Measurements from ENCODE around the gene PCDH15. TPM values are rescaled to one million over a fixed set of nuclear protein-coding genes. Genes with fewer than 3 reads are reported as not detected.

PCDH15 gene
- total RNA-seq, 1 donor from 2014 or later: 0.64 TPM

DNA sequence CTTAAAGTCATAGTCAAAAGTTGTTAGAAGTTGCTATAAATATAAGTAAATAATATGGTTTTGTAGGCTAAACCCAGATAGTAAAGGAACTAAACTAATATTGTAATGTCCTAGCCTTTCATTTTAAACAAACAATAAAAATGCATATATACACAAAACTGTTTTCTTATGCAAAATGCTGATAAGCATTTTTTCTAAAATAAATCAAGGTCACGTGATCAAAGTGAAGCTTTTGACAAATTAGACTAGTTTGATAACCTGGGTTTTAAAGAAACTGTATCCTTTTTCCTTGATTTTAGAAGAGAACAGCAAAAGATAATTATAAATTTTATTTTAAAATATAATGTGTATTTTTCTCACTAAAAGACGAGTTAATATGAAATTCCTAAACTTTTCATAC is 313.3 kb downstream of the PCDH15 start:
- H3K4me3 Mint-ChIP-seq (ENCODE audit: unreplicated experiment): no peak overlapping the region
- no peak overlapping the region for H3K27ac Mint-ChIP-seq (ENCODE audit: unreplicated experiment)
- no peaks in the 10 kb centered on the region for H3K36me3 Mint-ChIP-seq (ENCODE audit: unreplicated experiment)
- TF ChIP-seq, protein P1, sequence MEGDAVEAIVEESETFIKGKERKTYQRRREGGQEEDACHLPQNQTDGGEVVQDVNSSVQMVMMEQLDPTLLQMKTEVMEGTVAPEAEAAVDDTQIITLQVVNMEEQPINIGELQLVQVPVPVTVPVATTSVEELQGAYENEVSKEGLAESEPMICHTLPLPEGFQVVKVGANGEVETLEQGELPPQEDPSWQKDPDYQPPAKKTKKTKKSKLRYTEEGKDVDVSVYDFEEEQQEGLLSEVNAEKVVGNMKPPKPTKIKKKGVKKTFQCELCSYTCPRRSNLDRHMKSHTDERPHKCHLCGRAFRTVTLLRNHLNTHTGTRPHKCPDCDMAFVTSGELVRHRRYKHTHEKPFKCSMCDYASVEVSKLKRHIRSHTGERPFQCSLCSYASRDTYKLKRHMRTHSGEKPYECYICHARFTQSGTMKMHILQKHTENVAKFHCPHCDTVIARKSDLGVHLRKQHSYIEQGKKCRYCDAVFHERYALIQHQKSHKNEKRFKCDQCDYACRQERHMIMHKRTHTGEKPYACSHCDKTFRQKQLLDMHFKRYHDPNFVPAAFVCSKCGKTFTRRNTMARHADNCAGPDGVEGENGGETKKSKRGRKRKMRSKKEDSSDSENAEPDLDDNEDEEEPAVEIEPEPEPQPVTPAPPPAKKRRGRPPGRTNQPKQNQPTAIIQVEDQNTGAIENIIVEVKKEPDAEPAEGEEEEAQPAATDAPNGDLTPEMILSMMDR (IDR thresholded peaks at IDR 0.05; ENCODE audit: partially characterized antibody, unreplicated experiment): no peak
- DNase-seq: no peak
- no peaks in the 10 kb centered on the region for H3K4me1 Mint-ChIP-seq (ENCODE audit: low read depth, unreplicated experiment)
- peaks cover 2% of the 10 kb centered on the region for H3K9me3 Mint-ChIP-seq (ENCODE audit: unreplicated experiment)
- no peaks in the 10 kb centered on the region for H3K27me3 Mint-ChIP-seq (ENCODE audit: unreplicated experiment)

DNA sequence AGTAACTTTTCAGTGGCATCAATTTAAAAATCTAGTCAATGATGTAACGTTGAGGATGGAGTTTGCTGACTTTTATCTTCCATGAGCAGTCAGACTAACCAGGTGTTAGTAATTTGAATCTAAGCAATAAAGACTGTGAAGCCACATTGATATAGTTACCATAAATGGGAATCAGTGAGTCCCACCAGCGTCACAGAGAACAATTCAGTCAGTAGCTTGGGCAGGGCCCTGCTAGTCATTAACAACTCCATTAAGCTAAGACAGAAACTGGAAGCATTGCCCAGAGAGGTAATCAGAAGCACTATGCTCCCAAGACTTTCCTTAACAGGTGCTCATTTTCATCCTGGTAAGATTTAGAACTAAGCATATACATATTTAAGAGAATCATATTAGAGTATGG is 315.1 kb downstream of the PCDH15 start:
- no peak overlapping the region for H3K27ac Mint-ChIP-seq (ENCODE audit: unreplicated experiment)
- H3K27me3 Mint-ChIP-seq (ENCODE audit: unreplicated experiment): no peaks in the 10 kb centered on the region
- no peaks in the 10 kb centered on the region for H3K36me3 Mint-ChIP-seq (ENCODE audit: unreplicated experiment)
- H3K9me3 Mint-ChIP-seq (ENCODE audit: unreplicated experiment): peaks cover 2% of the 10 kb centered on the region
- no peak for DNase-seq
- H3K4me1 Mint-ChIP-seq (ENCODE audit: low read depth, unreplicated experiment): no peaks in the 10 kb centered on the region
- TF ChIP-seq, protein P1 (IDR thresholded peaks at IDR 0.05; ENCODE audit: partially characterized antibody, unreplicated experiment): no peak
- no peak overlapping the region for H3K4me3 Mint-ChIP-seq (ENCODE audit: unreplicated experiment)

DNA sequence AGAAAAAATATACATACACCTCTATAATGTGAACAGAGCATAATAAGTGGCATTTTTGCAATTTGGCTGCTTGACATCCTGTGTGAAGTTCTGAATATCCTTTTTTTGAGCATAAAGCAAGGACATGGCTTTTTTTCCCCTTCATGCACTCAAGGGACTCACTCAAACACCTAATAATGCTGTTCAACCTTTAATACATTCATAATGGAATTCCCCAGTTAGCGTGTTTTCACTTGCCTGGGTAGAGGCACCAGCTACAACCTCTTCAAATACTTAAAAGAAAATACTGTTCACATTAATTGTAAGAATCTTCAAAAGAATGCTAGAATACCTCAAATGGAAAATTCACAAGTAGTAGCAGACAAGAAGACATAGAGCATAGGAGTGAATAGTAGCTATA is 316.8 kb downstream of the PCDH15 start:
- peaks cover 2% of the 10 kb centered on the region for H3K9me3 Mint-ChIP-seq (ENCODE audit: unreplicated experiment)
- H3K4me1 Mint-ChIP-seq (ENCODE audit: low read depth, unreplicated experiment): no peaks in the 10 kb centered on the region
- H3K27ac Mint-ChIP-seq (ENCODE audit: unreplicated experiment): no peak overlapping the region
- H3K36me3 Mint-ChIP-seq (ENCODE audit: unreplicated experiment): no peaks in the 10 kb centered on the region
- no peaks in the 10 kb centered on the region for H3K27me3 Mint-ChIP-seq (ENCODE audit: unreplicated experiment)
- no peak overlapping the region for H3K4me3 Mint-ChIP-seq (ENCODE audit: unreplicated experiment)
- TF ChIP-seq, protein P1 (IDR thresholded peaks at IDR 0.05; ENCODE audit: partially characterized antibody, unreplicated experiment): no peak
- no peak for DNase-seq

DNA sequence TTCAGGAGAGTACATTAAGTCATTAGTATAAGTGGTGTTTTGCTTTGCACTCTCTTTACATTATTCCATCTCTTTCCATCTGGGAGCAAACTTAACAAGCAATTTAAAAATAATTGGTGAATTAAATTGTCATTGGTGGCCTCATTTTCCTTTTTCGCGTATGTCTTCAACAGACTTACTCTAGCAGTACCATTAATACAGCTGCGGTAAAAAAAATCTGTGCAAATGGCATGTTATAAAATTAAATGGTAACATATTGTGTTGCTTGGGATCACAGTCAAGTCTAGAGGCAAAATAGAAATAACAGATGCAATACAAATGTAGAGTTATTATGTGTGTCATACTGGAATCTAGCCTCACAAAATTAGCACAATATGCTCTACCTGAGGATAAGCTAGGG is 322.4 kb downstream of the PCDH15 start:
- Mint-ChIP-seq H3K36me3 (ENCODE audit: unreplicated experiment) (no peaks in the 10 kb centered on the region), H3K4me3 (ENCODE audit: unreplicated experiment) (no peak overlapping the region), H3K27me3 (ENCODE audit: unreplicated experiment) (peaks cover 3% of the 10 kb centered on the region), H3K4me1 (ENCODE audit: low read depth, unreplicated experiment) (peaks cover 5% of the 10 kb centered on the region), H3K9me3 (ENCODE audit: unreplicated experiment) (peaks cover 1% of the 10 kb centered on the region), H3K27ac (ENCODE audit: unreplicated experiment) (no peak overlapping the region)
- TF ChIP-seq, protein P1 (IDR thresholded peaks at IDR 0.05; ENCODE audit: partially characterized antibody, unreplicated experiment): no peak
- DNase-seq: no peak

DNA sequence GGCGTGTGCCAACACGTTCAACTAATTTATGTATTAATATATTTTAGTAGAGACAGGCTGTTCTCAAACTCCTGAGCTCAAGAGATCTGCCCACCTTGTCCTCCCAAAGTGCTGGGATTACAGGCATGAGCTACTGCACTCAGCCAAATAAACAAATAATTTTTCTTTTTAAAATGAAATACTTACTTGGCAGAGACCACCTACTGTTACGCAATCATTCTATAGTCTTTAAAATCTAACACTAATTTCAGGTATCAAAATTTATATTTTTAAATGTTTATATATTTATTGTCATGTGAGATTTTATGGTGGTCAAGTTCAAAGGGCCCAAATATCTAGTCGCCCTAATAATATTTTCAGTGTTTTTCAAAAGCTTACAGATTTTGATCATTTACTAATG is 323.3 kb downstream of the PCDH15 start:
- peaks cover 1% of the 10 kb centered on the region for H3K9me3 Mint-ChIP-seq (ENCODE audit: unreplicated experiment)
- no peak overlapping the region for H3K27ac Mint-ChIP-seq (ENCODE audit: unreplicated experiment)
- TF ChIP-seq, protein P1 (IDR thresholded peaks at IDR 0.05; ENCODE audit: partially characterized antibody, unreplicated experiment): no peak

More for the DNA sequence above, 323.3 kb downstream of the PCDH15 start:
- Mint-ChIP-seq H3K4me3 (ENCODE audit: unreplicated experiment) (no peak overlapping the region), H3K4me1 (ENCODE audit: low read depth, unreplicated experiment) (peaks cover 5% of the 10 kb centered on the region), H3K36me3 (ENCODE audit: unreplicated experiment) (no peaks in the 10 kb centered on the region), H3K27me3 (ENCODE audit: unreplicated experiment) (peaks cover 3% of the 10 kb centered on the region)
- no peak for DNase-seq
